Aortic smooth muscle cell (primary cell): ENCODE measurements around the gene UGT1A10. TPM values are rescaled to one million over a fixed set of nuclear protein-coding genes. Genes with fewer than 3 reads are reported as not detected.

Source experiments
- total RNA-seq: library from RNA; depleted of rRNA; stranded (reverse); fragments of >200 nt; gene quantifications from 2 replicates; pipeline ENCODE4 v1.2.3, GENCODE V29; 2014

Gene UGT1A10
- total RNA-seq = not detected in 2 replicates

GRCh38 chr2:233636306-233636705 is at the start of gene UGT1A10:
UGT1A10 (plus strand) TSS chr2:233636448; CDS start chr2:233636523, 75 bp downstream.

GRCh38 chr2:233617476-233617875 is 18.8 kb upstream of the UGT1A10 start, which contains the start of gene UGT1A8:
UGT1A8 (plus strand) TSS chr2:233617633; CDS start chr2:233617708, 75 bp downstream.

GRCh38 chr2:233671290-233672161 is 35.3 kb downstream of the UGT1A10 start, which contains the start of gene UGT1A9:
UGT1A9 (plus strand) TSS chr2:233671898; CDS start chr2:233671935, 37 bp downstream.

GRCh38 chr2:233681521-233682099 is 45.4 kb downstream of the UGT1A10 start, which contains the start of gene UGT1A7:
UGT1A7 (plus strand) TSS chr2:233681901; CDS start chr2:233681938, 37 bp downstream.

GRCh38 chr2:233692648-233693047 is 56.4 kb downstream of the UGT1A10 start, which contains the start of gene UGT1A6:
UGT1A6 (plus strand) TSS chr2:233692890; CDS start chr2:233693005, 115 bp downstream.

GRCh38 chr2:233712611-233713261 is 76.5 kb downstream of the UGT1A10 start, which contains the start of gene UGT1A5:
UGT1A5 (plus strand) TSS chr2:233712907; CDS start chr2:233712992, 85 bp downstream.

GRCh38 chr2:233718552-233718951 is 82.3 kb downstream of the UGT1A10 start, which contains the start of gene UGT1A4:
UGT1A4 (plus strand) TSS chr2:233718736; CDS start chr2:233718821, 85 bp downstream.

GRCh38 chr2:233728723-233729301 is 92.6 kb downstream of the UGT1A10 start, which contains the start of gene UGT1A3:
UGT1A3 (plus strand) TSS chr2:233729042; CDS start chr2:233729127, 85 bp downstream.

GRCh38 chr2:233760043-233760442 is 123.8 kb downstream of the UGT1A10 start, which contains the start of gene UGT1A1:
UGT1A1 (plus strand) TSS chr2:233760270; CDS start chr2:233760288, 18 bp downstream.

GRCh38 chr2:233778030-233778429 is 141.8 kb downstream of the UGT1A10 start, which contains the start of gene MROH2A:
MROH2A (plus strand) TSS chr2:233778330; CDS start chr2:233779359, 1,029 bp downstream.

Other genes starting within 250 kb of the UGT1A10 start
- gene USP40, start 69.7 kb upstream of the UGT1A10 start, total RNA-seq = 32.0 and 32.7 TPM in 2 replicates
- gene UGT1A8, start 18.8 kb upstream of the UGT1A10 start, total RNA-seq = not detected in 2 replicates
- not detected in 2 replicates for gene UGT1A9, start 35.5 kb downstream of the UGT1A10 start, total RNA-seq
- not detected in 2 replicates for gene UGT1A7, start 45.5 kb downstream of the UGT1A10 start, total RNA-seq
- gene UGT1A6, start 56.4 kb downstream of the UGT1A10 start, total RNA-seq = not detected in 2 replicates
- gene UGT1A5, start 76.5 kb downstream of the UGT1A10 start, total RNA-seq = not detected in 2 replicates
- gene UGT1A4, start 82.3 kb downstream of the UGT1A10 start, total RNA-seq = not detected in 2 replicates
- gene UGT1A3, start 92.6 kb downstream of the UGT1A10 start, total RNA-seq = not detected in 2 replicates
- gene UGT1A1, start 123.8 kb downstream of the UGT1A10 start, total RNA-seq = not detected in 2 replicates
- gene MROH2A, start 141.9 kb downstream of the UGT1A10 start, total RNA-seq = not detected in 2 replicates
- 8.2 and 20.3 TPM in 2 replicates for gene HJURP, start 218.1 kb downstream of the UGT1A10 start, total RNA-seq